GM15510 (cell line): Measurements from ENCODE around the gene UBALD1.

Source experiments
- POLR2A ChIP-seq: IDR thresholded peaks from 3 replicates; pipeline ENCODE4 v1.6.1; 2011; ENCODE audit warnings: borderline replicate concordance; ENCODE audit not compliant: insufficient read length; ENCODE audit errors: extremely low read depth

UBALD1 gene

DNA sequence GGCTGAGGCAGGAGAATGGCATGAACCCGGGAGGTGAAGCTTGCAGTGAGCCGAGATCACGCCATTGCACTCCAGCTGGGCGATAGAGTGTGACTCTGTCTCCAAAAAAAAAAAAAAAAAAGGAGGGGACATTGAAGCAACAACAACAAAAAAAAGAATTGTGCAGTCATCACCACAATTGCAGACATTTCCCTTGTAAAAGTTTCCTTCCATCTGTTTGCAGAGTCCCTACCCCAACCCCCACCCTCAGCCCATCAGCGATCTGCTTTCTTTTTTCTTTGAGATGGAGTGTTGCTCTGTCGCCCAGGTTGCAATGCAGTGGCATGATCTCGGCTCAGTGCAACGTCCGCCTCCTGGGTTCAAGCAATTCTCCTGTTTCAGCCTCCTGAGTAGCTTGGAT lies 13.6 kb upstream of the UBALD1 start:
- TF ChIP-seq POLR2A, result no peak

DNA sequence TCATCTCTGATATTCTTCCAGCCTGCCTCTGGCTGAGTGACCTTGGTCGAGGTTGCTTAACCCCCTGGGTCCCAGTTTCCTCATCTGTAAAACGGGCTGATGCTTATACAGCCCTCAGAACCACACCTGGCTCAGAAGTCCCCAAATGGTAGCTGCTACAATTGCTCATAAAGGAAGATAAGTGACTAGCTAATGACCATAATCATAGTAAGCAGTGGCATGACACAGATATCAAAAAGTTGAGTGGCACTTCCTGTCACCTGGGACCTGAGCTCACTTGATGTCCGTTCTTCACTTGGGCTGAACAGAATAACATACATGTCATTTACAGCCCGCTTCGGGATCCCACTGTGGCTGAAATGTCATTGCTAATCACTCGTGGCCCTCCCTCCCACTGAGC lies 11.7 kb upstream of the UBALD1 start:
- no peak for TF ChIP-seq POLR2A

DNA sequence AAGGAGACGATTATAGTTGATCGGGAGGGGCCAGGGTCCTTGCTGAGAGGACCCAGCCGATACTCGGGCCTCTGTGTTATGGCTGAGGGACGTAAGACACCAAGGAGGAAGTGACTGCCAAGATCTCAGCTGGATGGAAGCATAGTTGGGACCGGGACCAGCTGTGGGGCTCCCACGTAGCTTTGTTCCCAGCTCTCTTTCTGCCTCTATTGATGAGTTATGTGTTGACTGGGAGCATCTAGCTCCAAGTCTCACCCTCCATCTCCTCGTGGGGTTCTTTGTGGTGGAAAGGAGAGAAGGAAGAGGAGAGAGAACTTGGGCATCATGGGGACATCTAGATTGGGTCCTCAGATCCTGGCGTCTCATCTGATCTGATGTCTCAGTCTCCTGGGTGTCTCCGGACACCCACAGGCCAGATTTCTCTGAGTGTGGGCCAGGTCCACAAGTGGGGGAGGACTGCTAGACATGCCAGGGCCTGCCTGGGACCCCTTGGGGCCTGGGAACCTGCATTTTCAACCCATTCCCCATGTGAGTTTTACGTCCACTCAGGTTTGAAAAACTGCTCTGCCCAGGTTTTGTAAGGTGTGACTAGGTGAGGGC lies 11.0 kb upstream of the UBALD1 start:
- TF ChIP-seq POLR2A, result no peak

DNA sequence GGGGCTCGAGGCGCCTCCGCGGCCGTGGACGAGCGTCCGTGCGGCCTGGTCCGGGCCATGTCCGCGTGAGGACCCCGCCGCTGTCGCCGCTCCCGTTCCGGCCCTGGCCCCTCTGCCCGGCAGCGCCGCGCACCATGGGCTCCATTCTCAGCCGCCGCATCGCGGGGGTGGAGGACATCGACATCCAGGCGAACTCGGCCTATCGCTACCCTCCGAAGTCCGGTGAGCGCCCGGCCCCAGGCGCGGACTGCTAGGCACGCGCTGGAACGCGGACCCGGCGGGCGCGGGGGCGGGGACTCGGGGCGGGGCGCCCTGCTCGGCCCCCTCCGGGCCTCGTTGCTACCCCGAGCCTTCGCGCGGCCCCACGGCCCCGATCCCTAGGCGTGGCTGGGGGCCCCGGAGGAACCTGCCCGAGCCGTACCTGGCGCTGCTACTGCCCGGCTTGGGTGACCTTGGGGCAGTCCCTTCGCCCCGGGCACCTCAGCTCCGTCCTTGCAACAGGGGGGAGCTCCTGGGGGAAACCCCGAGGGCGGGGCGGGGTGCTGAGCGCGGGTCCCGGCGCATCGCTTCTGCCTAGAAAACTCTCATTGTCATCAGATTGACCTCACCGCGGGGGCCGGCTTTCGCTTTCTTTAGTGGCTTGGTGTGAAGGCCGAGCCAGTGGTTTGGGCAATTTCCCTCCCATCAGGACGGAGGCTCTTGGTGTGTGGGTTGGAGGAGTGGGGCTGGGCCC lies 10.3 kb upstream of the UBALD1 start:
- peak; percentile 91 for TF ChIP-seq POLR2A

DNA sequence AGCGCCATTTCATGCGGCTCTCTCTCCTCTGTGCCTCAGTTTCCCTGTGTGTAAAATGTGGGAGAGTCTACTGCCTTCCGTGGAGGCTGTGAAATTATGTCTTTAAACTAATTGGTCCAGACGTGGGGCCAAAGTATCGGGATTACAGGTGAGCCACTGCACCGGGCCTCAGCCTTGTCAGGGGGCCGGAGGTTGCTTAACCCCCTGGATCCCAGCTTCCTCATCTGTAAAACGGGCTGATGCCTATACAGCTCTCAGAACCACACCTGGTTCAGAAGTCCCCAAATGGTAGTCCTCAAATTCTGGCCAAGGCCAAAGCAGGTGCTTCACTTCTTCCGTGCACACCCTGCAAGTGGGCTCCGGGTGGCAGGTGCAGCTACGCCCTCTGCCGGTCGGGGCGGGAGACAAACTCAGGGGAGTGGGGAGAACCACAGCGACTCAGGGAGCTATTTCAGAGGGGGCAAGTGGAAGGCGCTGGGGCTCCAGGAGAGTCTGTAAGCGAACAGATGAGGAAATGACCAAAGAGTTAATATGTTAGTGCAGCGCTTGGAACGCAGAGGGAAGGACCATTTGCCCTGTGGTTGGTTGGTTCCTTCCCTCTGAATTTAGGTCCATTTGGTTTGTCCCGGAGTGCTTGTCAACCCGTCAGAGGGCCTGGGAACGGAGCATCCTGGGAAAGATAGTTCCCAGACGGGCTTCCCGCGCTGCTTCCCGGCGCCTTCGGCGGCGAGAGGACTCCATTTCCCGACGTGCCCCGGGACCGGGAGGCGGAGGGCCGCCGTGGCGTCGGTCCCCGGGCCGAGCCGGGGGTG lies 9.5 kb upstream of the UBALD1 start, which contains the start of gene MGRN1:
Gene MGRN1, plus strand, starts transcription at position 812 of the 812 bp plus-strand sequence. CDS start 135 bp downstream, outside the sequence.
- peak; percentile 22 for TF ChIP-seq POLR2A

DNA sequence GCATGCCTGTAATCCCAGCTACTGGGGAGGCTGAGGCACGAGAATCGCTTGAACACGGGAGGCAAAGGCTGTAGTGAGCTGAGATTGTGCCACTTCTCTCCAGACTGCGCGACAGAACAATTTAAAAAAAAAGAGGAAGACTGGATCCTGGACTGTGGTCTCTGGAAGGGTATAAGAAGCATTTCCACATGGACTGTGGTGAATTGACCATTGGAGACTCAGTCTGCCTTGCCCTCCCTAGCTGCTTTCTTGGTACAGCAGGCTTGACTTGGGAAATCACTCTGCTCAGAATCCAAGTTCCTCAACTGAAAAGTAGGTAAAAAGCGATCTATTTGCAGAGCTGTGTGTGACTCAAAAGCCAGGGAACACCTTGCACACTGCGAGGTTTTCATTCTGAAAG lies 8.9 kb upstream of the UBALD1 start:
- TF ChIP-seq POLR2A, result no peak

DNA sequence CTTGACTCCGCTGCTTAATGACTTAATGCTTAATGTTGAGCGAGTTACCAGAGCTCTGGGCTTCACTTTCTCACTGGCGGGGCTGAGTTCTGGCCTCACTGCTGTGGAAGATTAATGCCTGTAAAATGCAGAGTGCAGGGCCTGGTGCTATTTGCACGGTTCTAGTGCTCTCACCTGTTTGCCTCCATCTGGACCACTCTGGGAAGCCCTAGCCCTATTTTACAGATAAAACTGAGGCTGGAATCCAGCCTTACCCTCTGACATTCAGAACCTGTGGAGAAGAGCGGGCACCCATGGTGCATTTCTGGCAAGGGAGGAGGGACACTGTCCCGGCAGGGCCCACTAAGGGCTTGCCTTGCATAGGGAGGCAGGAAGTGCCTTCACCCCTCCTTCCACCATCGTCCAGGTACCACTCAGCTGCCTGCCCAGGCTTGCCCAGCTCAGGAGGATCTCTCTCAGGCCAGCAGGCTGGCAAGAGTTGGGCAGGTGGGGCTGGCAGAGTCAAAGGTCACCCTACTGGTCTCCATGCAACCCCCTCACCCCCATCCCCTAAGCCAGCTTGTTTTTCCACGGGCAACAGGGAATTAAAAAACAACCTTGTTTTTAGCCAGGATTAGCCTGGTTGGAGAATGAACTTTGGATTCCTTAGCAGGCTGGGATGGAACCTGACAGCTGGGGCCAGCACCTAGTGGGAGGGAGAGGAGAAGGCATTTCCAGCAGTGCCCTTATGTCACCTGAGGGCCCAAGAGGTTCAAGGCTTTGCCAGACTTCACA lies 4.1 kb upstream of the UBALD1 start:
- TF ChIP-seq POLR2A, result no peak

DNA sequence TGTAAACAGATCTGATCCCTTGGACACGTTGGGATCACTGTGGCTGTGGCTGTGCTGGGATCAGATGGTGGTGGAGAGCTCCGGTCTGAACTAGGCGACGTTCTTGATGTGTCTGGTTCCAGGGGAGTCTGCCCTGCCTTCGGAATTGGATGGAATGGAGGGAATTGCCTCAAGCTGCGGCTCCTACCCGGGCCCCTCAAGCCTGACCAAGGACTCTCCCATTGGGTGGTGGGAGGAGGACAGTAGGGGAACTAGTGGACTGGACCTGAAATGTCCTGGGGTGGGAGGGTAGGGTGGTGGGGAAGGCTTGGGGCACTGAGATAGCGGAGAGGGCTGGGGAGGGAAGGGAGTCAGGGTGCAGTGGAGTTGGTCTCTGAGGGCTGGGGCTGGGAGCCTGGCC lies 3.2 kb upstream of the UBALD1 start:
- TF ChIP-seq POLR2A, result no peak

DNA sequence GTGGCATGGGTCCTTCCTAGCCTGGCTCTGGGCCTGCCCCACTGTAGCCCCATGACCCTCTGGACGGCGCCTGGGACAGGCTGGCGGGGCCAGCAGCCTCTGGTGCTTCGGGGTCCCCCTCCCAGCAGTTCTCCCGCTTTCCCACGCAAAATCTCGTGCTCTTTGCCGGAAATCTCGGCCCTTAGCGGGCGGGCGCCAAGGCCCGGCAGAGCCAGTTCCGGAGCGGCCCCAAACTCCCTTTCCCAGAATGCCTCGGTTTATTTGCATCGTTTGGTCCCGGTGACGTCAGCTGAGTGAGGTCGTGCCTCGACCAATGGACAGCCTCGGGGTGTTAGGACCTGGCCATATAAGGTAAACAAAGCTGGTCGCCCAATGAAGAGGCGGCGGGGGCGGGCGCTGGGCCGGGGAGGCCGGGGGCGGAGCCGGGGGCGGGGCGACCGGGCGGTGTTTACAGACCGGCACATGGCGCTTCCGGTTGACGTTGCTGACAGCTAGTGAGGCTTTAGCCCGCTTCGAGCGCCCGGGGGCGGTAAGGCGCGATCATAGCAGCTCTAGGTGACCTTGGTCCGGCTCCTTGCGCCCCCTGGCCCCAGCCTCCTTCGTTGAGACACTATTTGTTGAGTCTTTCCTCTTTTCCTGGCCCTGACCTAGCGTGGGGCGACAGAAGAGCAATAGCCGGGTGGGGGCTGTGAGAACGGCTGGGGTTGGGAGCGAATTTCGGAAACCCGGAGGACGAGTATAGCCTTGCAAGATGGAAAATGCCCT lies 1.5 kb upstream of the UBALD1 start:
- TF ChIP-seq POLR2A, result peak; percentile 55

DNA sequence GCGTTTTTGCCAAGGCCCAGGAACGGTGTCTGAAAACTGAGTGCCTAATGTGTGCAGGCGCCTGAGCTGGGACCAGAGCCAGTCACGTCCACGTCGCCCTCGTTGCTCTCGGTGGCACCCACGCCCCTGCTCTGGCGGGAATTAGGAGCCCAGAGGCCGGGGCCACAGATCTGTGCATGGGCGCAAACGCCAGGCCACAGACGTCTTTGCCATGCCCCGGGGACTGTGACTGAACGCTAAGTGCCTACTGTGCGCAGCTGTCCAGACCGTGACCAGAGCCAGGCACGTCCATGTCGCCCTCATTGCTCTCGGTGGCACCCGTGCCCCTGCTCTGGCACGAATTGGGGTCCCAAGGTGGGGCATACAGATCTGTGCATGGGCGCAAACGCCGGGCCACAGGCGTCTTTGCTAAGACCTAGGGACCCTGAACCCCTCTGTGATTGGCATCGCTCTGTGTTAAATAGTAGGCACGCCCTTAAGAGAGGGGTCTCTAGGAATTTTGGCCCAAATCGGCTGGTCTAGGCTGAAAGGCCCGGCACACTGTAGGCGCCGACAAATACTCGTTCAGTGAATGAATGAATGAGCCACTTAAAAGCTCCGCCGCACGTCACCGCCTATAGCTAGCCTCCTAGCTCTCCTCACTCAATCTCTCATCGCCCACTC lies 827 bp upstream of the UBALD1 start:
- no peak for TF ChIP-seq POLR2A

DNA sequence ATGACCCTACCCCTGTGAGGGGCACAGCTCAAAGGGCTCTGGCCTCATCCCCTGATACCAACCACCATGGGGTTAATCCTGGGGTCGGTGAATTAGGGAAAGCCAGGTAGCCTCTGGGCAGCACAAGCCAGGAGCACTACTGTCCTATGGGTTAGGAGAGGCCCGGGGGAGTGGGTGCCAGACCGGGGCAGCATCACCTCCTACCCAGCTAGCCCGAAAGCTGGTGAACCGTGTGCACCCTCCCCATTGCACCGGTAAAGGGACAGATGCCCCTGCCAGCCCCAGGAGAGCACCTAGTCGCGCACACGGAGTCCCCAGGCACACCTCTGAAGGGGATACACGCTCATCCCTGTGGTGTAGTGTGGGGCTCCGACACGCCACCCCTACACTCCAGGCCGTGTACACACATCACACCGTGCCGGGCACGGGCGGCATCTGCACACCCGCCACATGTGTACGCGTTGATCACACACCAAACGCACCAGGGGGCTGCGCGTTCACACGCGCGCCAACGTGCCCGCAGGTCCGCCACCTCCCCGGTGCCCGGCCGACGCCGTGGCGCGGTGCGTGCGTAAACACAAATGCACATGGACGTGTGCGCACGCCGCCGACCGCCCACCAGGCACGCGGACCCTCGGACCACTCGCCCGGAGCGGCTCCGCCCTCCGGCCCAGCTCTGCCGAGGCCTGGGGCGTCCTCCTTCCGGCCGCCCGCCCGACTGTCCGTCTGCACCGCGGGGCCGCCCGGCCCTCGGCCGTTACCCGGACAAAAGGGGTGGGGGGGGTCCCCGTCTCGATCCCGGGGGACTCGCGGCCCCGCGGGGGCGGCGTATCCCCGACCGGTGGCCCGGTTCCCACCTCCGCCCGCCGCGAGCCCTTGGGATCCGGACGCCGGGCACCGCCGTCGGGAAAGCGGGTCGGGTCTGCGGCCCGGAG lies 785 bp downstream of the UBALD1 start:
- TF ChIP-seq POLR2A, result peak; percentile 33

DNA sequence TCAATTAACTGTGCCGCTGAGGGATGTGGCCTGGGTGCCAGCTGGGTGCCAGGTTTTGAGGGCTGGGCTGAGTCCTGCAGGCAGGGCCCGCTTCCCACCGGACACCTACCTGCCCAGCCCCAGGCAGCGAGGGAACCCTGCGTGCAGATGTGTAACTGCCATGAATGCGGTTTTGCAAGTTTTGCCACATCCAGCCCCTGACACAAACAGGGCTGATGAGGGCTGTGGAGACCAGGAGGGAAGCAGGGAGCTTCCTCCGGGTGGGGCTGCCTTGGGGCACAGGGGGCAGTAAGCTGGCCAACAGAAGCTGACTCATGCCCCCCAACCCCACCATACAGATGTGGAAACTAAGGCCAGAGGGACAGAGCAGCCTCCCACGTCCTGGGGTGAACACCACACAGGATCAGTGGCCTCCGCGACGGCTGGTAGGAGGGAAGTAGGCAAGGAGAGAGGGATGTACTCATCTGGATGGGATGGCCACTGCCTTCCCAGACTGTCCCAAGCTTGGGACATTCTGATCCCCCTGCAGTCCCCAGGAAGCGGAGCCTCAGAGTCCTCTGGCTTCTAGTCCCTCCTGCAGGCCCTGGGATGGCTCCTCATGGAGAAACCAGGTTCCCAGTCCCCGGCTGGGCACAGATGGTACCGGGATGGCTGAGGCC lies 1.6 kb downstream of the UBALD1 start:
- no peak for TF ChIP-seq POLR2A
